ENCODE data around the gene SLC17A2.

SLC17A2 gene

DNA sequence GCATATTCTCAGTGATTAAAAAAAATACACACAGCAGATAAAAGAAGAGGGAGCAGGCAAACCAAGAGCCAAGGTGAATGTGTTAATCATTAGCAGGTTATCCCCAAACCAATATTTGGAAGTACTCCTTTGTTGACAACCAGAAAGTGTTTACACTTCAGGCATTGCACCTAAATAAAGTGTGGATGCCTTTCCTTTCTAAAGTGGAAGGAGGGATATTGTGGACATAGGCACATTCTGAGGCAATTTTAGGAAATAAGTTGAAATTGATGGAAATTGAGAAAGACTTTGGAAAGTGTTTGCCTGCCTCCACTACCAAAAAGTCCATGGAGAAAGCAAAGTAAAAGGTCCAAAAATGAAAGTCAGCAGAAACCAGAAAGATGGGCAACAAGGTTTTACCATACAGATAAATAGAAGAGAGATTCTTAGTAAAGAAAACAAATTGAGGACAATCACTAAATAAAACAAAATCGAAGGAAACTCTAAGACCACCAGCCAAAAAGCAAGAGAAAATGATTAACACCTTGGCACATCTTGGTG, 22.9 kb downstream of the SLC17A2 start:
- TF ChIP-seq, protein P1, sequence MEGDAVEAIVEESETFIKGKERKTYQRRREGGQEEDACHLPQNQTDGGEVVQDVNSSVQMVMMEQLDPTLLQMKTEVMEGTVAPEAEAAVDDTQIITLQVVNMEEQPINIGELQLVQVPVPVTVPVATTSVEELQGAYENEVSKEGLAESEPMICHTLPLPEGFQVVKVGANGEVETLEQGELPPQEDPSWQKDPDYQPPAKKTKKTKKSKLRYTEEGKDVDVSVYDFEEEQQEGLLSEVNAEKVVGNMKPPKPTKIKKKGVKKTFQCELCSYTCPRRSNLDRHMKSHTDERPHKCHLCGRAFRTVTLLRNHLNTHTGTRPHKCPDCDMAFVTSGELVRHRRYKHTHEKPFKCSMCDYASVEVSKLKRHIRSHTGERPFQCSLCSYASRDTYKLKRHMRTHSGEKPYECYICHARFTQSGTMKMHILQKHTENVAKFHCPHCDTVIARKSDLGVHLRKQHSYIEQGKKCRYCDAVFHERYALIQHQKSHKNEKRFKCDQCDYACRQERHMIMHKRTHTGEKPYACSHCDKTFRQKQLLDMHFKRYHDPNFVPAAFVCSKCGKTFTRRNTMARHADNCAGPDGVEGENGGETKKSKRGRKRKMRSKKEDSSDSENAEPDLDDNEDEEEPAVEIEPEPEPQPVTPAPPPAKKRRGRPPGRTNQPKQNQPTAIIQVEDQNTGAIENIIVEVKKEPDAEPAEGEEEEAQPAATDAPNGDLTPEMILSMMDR (IDR thresholded peaks at IDR 0.05): no peak
- Histone ChIP-seq H3K4me1 (no peaks in the 10 kb centered on the region), H3K4me3 (no peak overlapping the region), H3K36me3 (no peaks in the 10 kb centered on the region), H3K27me3 (peaks cover 0 to 6% of the 10 kb centered on the region in 2 donors), H3K9me3 (no peaks in the 10 kb centered on the region), H3K27ac (no peak overlapping the region)
- no peak for DNase-seq
- intact Hi-C loops (cut with DNase I; ENCODE audit: low total_unique reads): no loop called here

DNA sequence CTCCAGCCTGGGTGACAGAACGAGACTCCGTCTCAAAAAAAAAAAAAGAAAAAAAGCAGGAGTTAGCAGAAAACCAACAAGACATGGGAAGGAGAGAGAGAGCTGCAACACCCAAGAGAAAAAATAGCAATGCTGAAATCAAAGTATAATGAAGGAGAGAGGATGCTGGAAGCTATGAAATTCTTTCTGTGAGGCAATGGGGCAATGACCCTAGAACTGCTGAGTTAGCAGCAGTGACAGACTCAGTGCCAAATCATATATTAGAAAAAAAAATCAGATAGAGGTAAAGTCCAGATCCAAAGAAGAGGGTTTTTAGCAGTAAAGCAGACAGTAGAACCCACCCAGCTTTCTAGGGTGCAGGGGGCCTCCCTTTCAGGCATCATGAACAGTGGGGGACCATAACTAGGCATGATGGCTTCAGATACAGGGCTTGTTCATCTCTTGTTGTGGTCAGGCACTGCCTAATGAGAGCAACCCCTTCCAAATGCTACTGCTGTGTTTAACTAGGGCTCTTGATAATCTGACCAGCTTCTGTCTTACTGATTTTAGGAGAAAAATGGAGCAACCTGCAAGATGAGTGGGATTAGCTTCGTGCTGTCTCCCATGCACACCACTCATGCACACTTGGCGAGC, 26.9 kb downstream of the SLC17A2 start:
- intact Hi-C loops (cut with DNase I; ENCODE audit: low total_unique reads): no loop called here
- H3K4me3 ChIP-seq: no peak overlapping the region
- TF ChIP-seq, protein P1 (IDR thresholded peaks at IDR 0.05): no peak
- peaks cover 0 to 6% of the 10 kb centered on the region in 2 donors for H3K27me3 ChIP-seq
- no peaks in the 10 kb centered on the region for H3K9me3 ChIP-seq
- no peaks in the 10 kb centered on the region for H3K4me1 ChIP-seq
- H3K27ac ChIP-seq: no peak overlapping the region
- DNase-seq: no peak
- H3K36me3 ChIP-seq: no peaks in the 10 kb centered on the region

DNA sequence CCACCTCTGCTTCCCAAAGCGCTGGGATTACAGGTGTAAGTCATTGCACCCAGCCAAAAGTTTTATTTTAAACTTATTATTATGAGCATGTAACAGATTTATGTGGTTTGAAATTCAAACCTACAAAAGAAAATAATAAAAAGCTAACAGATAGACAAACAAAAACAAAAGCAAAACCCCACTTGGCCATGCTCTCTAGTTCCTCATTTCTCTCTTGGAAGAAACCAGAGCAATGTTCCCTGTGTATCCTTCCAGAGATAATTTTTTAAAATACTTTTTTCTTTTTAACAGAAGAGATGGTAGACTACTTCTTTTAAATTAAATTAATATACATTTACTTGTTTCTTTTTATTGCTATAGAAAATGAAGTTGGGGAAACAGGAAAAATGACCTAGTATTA, 28.4 kb downstream of the SLC17A2 start:
- TF ChIP-seq, protein P1 (IDR thresholded peaks at IDR 0.05): no peak
- no peaks in the 10 kb centered on the region for H3K4me1 ChIP-seq
- peaks cover 0 to 6% of the 10 kb centered on the region in 2 donors for H3K27me3 ChIP-seq
- H3K4me3 ChIP-seq: no peak overlapping the region
- intact Hi-C loops (cut with DNase I; ENCODE audit: low total_unique reads): no loop called here
- H3K9me3 ChIP-seq: no peaks in the 10 kb centered on the region
- H3K27ac ChIP-seq: no peak overlapping the region
- no peaks in the 10 kb centered on the region for H3K36me3 ChIP-seq
- DNase-seq: no peak

DNA sequence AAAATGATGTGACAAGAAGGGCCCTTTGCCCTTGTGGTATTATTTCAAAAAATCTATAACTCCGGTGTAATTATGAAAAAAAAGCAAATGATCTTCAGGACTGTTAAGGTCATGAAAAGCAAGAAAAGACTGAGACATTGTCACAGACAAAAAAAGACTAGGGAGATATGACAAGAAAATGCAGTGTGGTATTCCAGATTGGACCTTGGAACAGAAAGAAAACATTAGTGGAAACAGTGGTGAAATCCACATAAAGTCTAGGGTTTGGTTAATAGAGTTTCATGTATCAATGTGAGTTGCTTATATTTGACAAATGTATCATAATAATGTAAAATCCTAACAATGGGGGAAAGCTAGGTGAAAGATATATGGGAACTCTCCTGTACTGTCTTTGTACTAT, 29.6 kb downstream of the SLC17A2 start:
- intact Hi-C loops (cut with DNase I; ENCODE audit: low total_unique reads): no loop called here
- no peak for DNase-seq
- no peaks in the 10 kb centered on the region for H3K4me1 ChIP-seq
- no peaks in the 10 kb centered on the region for H3K36me3 ChIP-seq
- TF ChIP-seq, protein P1 (IDR thresholded peaks at IDR 0.05): no peak
- no peak overlapping the region for H3K27ac ChIP-seq
- peaks cover 0 to 4% of the 10 kb centered on the region in 2 donors for H3K27me3 ChIP-seq
- H3K9me3 ChIP-seq: no peaks in the 10 kb centered on the region
- H3K4me3 ChIP-seq: no peak overlapping the region

DNA sequence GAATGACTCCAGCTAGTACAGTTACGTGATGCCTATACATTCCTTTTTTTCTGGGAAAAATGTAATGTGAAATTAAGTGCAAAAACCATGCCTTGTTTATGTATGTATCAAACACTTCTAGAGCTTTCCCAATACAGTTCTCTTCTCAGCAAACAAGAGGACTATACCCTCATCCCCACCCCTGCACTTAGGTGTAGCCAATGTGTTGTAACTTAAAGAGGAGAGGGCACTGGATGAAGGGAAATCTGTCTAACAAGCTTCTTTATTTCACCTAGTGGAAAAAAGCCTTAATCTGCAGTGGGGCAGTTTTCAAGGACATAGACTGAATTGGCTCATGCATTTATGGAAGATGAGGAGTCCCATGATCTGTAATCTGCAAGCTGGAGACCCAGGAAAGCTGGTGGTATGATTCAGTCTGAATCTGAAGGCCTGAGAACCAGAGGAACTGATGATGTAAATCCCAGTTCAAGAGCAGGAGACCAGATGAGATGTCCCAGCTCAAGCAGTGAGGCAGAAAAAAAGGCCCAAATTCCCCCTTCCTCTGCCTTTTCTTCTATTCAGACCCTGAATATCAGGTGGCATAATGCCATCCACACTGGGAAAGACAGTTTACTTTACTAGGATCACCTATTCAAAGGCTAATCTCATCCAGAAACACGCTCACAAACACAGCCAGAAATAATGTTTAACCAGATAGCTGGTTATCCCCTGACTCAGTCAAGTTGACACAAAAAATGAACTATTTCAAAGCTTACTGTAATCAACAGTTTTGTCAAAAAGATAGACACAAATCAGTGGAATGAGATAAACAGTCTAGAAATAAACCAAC, 30.7 kb downstream of the SLC17A2 start:
- no peak for DNase-seq
- Histone ChIP-seq H3K27ac (no peak overlapping the region), H3K9me3 (no peaks in the 10 kb centered on the region), H3K36me3 (no peaks in the 10 kb centered on the region), H3K27me3 (peaks cover 0 to 3% of the 10 kb centered on the region in 2 donors), H3K4me1 (no peaks in the 10 kb centered on the region), H3K4me3 (no peak overlapping the region)
- intact Hi-C loops (cut with DNase I; ENCODE audit: low total_unique reads): no loop called here
- TF ChIP-seq, protein P1 (IDR thresholded peaks at IDR 0.05): no peak

All from tibial artery (tissue), 4 donors.